ENCODE measurements around the gene DLG2. TPM values are rescaled to one million over a fixed set of nuclear protein-coding genes. Genes with fewer than 3 reads are reported as not detected.

Gene DLG2
- total and polyA plus RNA-seq, 2 of the 8 experiments (the other 6 are each of a cell fraction or from before 2014, with no cell fraction given), result 1.7 to 14.3 TPM

DNA sequence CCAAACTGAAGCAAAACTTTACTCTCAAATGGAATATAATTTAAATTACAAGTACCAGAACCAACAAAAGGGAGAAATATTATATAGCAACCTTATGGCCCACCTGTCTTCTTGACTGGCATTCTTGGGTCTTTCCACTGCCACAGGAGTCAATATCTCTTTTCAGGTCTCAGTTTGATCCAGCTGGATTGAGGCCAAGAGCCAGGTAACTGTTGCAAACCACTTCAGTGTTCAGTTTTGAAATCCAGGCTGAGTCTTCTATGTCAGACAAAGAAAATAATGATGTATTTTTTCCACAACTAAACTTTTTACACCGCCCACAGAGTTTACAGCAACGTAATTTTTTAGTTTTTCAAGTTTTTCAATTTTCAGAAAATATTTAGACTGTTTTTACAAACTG, 648 bp downstream of the DLG2 start:
- Histone ChIP-seq H3K4me3 (ENCODE audit: extremely low read depth in 1 of 4, insufficient read depth in 2 of 4, low read depth in 3 of 4, low read length in 4 of 4) (peak overlapping the region in 2 of 4 experiments; percentile 72 to 90; a peak in 3 of 8 replicates), H3K9me3 (ENCODE audit: insufficient read depth in 2 of 2, low read depth in 1 of 2, low read length in 1 of 2) (no peaks in the 10 kb centered on the region), H3K27me3 (replicated peaks in 1 of 4; ENCODE audit: control insufficient read depth in 3 of 4, extremely low read depth in 1 of 4, insufficient read depth in 3 of 4, low read length in 3 of 4) (no peaks in the 10 kb centered on the region), H3K4me1 (replicated peaks in 1 of 4; ENCODE audit: control insufficient read depth in 3 of 4, insufficient read depth in 4 of 4, low read length in 3 of 4) (peaks cover 0 to 9% (median 0%) of the 10 kb centered on the region in 4 experiments; a peak in 4 of 7 replicates), H2BK12ac (ENCODE audit: low read depth, low read length) (no peak overlapping the region), H4K20me1 (replicated peaks in 1 of 2; ENCODE audit: control insufficient read depth in 1 of 2, insufficient read depth in 2 of 2, low read length in 2 of 2) (no peaks in the 10 kb centered on the region), H3K27ac (ENCODE audit: low read depth, low read length) (no peak overlapping the region), H2BK5ac (ENCODE audit: low read depth, low read length) (no peak overlapping the region), H3K14ac (ENCODE audit: insufficient read length) (no peak overlapping the region), H4K8ac (ENCODE audit: extremely low read depth, insufficient read depth, low read length) (no peak overlapping the region), H2BK120ac (replicated peaks; ENCODE audit: low read depth, low read length) (no peak overlapping the region), H4K91ac (replicated peaks; ENCODE audit: insufficient read length, low read length) (no peak overlapping the region), H2AFZ (ENCODE audit: low read length) (no peak overlapping the region), H3K4me2 (ENCODE audit: insufficient read depth in 1 of 2, low read depth in 2 of 2, low read length in 2 of 2) (peak overlapping the region; percentile 68 to 99), H2BK15ac (ENCODE audit: low read length) (no peak overlapping the region), H4K5ac (ENCODE audit: insufficient read length, low read depth, low read length) (no peak overlapping the region), H3K23me2 (ENCODE audit: low read depth, low read length) (peaks cover 12% of the 10 kb centered on the region), H3K4ac (replicated peaks; ENCODE audit: insufficient read length, low read depth, low read length) (no peak overlapping the region), H3K79me1 (ENCODE audit: low read depth, low read length) (peaks cover 2% of the 10 kb centered on the region; the same call in 1 of the 2 replicates), H3K36me3 (ENCODE audit: control insufficient read depth in 2 of 4, insufficient read depth in 4 of 4, low read length in 3 of 4) (peaks cover 0 to 7% (median 3%) of the 10 kb centered on the region in 4 experiments; a peak in 3 of 8 replicates), H3K18ac (ENCODE audit: extremely low read depth, low read length) (no peak overlapping the region), H3K56ac (replicated peaks; ENCODE audit: insufficient read length, low read depth, low read length) (no peak overlapping the region), H2BK20ac (ENCODE audit: low read length) (no peak overlapping the region), H3K23ac (ENCODE audit: insufficient read length) (no peak overlapping the region), H3K79me2 (ENCODE audit: control insufficient read depth in 1 of 2, insufficient read depth in 2 of 2, low read length in 2 of 2) (peaks cover 18 to 31% of the 10 kb centered on the region in 2 experiments), H3K9ac (replicated peaks in 1 of 4; ENCODE audit: extremely low read depth in 1 of 4, low read depth in 3 of 4, low read length in 3 of 4) (no peak overlapping the region), H2AK5ac (ENCODE audit: low read depth, low read length) (no peak overlapping the region)
- POLR2A ChIA-PET (ENCODE audit: partially characterized antibody), result interaction anchor here (0.7 to 2.6 kb wide), 4 partner anchors 10 to 25 kb away, joined by 3 to 20 read pairs (median 4); partner anchors contain the start of gene TMEM126A
- FAIRE-seq (no peak), DNase-seq (ENCODE audit: low read depth in 1 of 2, low spot score in 2 of 2) (no peak)
- 72% methylated on average over 2 of the region's 2 CpGs; no CpG with 5 or more reads in 1 of the 2 experiments for WGBS, 2 experiments (ENCODE audit: extremely low coverage in 1 of 2, insufficient coverage in 1 of 2, insufficient read length in 1 of 2, insufficient replicate concordance in 2 of 2, low coverage in 1 of 2, low lambda C conversion rate in 2 of 2, missing lambda C conversion rate in 1 of 2)
- CTCF ChIA-PET (ENCODE audit: partially characterized antibody), result interaction anchor here (1.0 to 1.3 kb wide), 3 partner anchors 9 to 727 kb away, joined by 3 to 4 read pairs (median 3); no protein-coding TSS in a partner anchor
- TF ChIP-seq GTF2F1 (IDR thresholded peaks at IDR 0.05; ENCODE audit: borderline replicate concordance, low read depth, low read length) (no peak), KDM4A (IDR thresholded peaks at IDR 0.05; ENCODE audit: low read depth, low read length, severe bottlenecking) (no peak), POLR2AphosphoS5 (IDR thresholded peaks at IDR 0.05; ENCODE audit: low read depth, low read length) (no peak), SIX5 (IDR thresholded peaks at IDR 0.05; ENCODE audit: low read depth, low read length) (no peak), SUZ12 (IDR thresholded peaks at IDR 0.05; ENCODE audit: low read length) (no peak), TCF12 (IDR thresholded peaks at IDR 0.05; ENCODE audit: low read depth, low read length) (no peak), ASH2L (IDR thresholded peaks at IDR 0.05; ENCODE audit: low read length) (no peak), TAF1 (IDR thresholded peaks at IDR 0.05; ENCODE audit: low read depth, low read length) (no peak), PHF8 (conservative IDR thresholded peaks at IDR 0.05; ENCODE audit: low read depth, low read length) (no peak), HDAC2 (IDR thresholded peaks at IDR 0.05; ENCODE audit: borderline replicate concordance in 1 of 2, low read depth in 2 of 2, low read length in 2 of 2) (no peak), SAP30 (IDR thresholded peaks at IDR 0.05; ENCODE audit: insufficient read depth, insufficient replicate concordance, low read length) (no peak), TAF7 (optimal IDR thresholded peaks at IDR 0.05; ENCODE audit: borderline replicate concordance, low read depth, low read length) (no peak), ZNF274 (IDR thresholded peaks at IDR 0.05; ENCODE audit: borderline replicate concordance, extremely low read depth, low read length) (no peak)
